ENCODE results near the gene ZNF444.

DNA sequence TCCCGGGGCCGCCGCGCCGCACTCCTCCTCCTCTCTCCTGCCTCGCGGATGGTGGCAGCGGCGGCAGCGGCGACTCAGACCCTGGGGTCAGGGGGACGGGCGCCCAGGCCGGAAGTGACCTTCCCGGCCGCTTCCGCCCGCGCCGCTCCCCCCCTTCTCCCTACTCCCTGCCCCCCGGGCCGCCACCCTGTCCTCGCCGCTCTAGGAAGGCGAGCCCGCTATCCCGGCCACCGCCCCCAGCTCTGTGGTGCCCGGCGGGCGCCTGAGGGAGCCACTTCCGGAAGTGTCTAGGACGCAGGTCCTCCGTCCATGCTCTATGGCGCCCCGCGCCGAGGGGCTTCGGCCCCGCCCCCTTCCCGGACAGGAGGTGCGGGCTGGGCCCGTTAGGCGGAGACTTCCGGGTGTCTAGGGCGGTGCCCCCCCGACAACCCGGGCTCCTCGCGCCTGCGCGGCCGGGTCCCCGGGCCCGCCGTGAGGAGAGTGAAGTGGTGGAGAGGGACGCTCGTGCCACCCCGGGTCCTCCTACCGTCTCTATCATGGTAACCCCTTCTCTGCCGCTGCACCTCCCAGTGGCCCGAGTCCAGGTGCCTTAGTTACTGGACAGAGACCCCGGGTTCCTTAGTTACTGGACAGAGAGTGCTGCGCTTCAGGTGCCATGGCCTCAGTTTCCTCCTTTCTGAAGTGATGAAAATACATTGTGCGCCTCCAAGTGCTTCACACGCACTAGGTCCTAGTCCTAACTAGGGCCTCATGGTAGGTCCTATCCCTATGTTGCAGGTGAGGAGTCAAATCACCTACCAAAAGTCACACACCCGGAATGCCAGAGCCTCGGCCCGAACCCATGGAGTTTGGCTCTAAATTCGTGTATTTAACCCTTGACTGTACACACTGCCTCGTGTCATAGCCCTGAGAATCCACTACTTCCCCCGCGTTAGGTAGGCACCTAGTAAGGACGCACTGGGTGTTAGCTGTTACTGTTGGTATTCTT is 19.6 kb upstream of the ZNF444 start, which contains the start of gene ZNF787:
- TF ChIP-seq, protein P1, sequence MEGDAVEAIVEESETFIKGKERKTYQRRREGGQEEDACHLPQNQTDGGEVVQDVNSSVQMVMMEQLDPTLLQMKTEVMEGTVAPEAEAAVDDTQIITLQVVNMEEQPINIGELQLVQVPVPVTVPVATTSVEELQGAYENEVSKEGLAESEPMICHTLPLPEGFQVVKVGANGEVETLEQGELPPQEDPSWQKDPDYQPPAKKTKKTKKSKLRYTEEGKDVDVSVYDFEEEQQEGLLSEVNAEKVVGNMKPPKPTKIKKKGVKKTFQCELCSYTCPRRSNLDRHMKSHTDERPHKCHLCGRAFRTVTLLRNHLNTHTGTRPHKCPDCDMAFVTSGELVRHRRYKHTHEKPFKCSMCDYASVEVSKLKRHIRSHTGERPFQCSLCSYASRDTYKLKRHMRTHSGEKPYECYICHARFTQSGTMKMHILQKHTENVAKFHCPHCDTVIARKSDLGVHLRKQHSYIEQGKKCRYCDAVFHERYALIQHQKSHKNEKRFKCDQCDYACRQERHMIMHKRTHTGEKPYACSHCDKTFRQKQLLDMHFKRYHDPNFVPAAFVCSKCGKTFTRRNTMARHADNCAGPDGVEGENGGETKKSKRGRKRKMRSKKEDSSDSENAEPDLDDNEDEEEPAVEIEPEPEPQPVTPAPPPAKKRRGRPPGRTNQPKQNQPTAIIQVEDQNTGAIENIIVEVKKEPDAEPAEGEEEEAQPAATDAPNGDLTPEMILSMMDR (IDR thresholded peaks at IDR 0.05) = no peak
- peak in 1 of 2 donors; percentile 81 for TF ChIP-seq POLR2A (IDR thresholded peaks at IDR 0.05)
